ENCODE results near the gene NAGK.

DNA sequence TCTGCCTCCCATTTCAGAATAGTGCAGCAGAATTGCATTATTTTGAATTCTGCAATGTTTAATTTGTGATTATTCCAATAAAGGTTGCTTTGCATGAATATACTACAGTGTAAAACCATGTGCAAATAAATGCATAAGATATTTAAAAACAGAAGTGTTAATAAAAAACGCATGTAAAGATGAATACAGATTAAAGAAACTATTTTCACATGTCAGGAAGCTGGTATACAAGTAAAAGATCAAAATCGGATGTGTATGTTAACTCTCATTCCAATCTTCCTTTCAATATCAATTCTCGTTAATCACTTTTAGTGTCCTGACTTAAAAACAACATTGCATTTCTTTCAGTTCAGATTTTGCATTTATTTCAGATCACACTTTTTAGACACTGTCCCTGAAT, 58.5 kb downstream of the NAGK start:
- TF ChIP-seq CTCF (IDR thresholded peaks at IDR 0.05) (no peak), TCF7 (CRISPR knock-in tag; IDR thresholded peaks at IDR 0.05; ENCODE audit: low read depth) (no peak), ZNF138 (CRISPR knock-in tag; conservative IDR thresholded peaks at IDR 0.05) (no peak), ATF3 (CRISPR knock-in tag; conservative IDR thresholded peaks at IDR 0.05) (no peak)
